HEK293T (cell line): Measurements from ENCODE around the gene EIF4E2.

ENCODE experiments used
- ARNT ChIP-seq: fragments of 450-650 bp; IDR thresholded peaks from 2 replicates; pipeline ENCODE4 v1.6.1; 2017; ENCODE audit warnings: mild to moderate bottlenecking
- ELF4 ChIP-seq: fragments of 450-650 bp; IDR thresholded peaks from 2 replicates; pipeline ENCODE4 v1.6.1; 2017; ENCODE audit warnings: antibody characterized with exemption
- SP1 ChIP-seq: fragments of 450-650 bp; IDR thresholded peaks from 2 replicates; pipeline ENCODE4 v1.6.1; 2017

DNA sequence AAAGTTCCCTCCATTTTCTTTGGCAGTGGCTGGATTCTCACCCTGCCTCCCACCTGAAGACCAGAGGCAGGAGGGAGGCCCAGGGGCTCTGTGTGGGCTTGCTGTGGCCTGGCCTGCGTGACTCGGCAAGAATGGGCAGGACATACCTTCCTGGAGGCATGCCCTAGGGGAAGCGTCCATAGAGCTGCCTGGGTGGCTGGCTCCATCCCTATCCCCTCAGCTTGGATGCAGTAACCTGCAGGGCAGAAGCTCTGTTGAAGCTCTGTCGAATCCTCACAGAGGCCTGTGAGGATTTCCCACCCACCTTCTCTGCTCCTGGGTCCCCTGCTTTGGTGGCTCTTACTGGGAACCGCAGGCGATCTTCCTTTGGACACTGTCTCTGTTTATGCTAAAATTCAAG lies 31.6 kb upstream of the EIF4E2 start:
- TF ChIP-seq SP1 (no peak), ARNT (no peak), ELF4 (no peak)
